Spleen (tissue), 7 donors: Measurements from ENCODE around the gene TRIM71.
"Not testable (repeated sequence)": the region's sequence is repeated elsewhere in the genome, so short reads cannot be mapped to it uniquely, and the experiment has no call there.

Experiments used
- CTCF ChIP-seq, 11 experiments: fragments of 200-600 bp in 7 of 11; fragments of 450-650 bp in 4 of 11; sonication (generic) in 4 of 11; IDR thresholded peaks in 8 of 11; conservative IDR thresholded peaks in 3 of 11; 1 replicate in 7 of 11; 2 replicates in 4 of 11; pipeline versions ENCODE4 v1.4.0 to v1.8.0; 2016 to 2021; ENCODE audit warnings: antibody characterized with exemption in 11 of 11, inconsistent platforms in 4 of 11, mild to moderate bottlenecking in 1 of 11
- POLR2A ChIP-seq, 3 donors: fragments of 450-650 bp; IDR thresholded peaks; one replicate each; pipeline ENCODE4 v1.5.1; 2017; ENCODE audit warnings: antibody characterized with exemption in 3 of 3, mild to moderate bottlenecking in 1 of 3
- POLR2AphosphoS5 ChIP-seq, 3 donors: sonication (generic); formaldehyde crosslinking; IDR thresholded peaks; one replicate each; pipeline ENCODE4 v1.5.1; 2017; ENCODE audit warnings: antibody characterized with exemption in 3 of 3
- donor health status: DM: no; HTN: no; CAD: no; lungs with moderate emphysema.
- donor health status: DM: no; HTN: no; CAD: no.
- donor health status: DM: no; HTN: no; CAD: no.

- not testable (repeated sequence) for TF ChIP-seq POLR2AphosphoS5 (IDR thresholded peaks at IDR 0.05); CTCF (IDR thresholded peaks at IDR 0.05 in 8 of 11, conservative IDR thresholded peaks at IDR 0.05 in 3 of 11); POLR2A (IDR thresholded peaks at IDR 0.05)
These were observed 121.9 kb downstream of the TRIM71 start for GRCh38 chr3:32939531-32940284.
